Keratinocyte (primary cell): Measurements from ENCODE around the gene SETD1B. TPM values are rescaled to one million over a fixed set of nuclear protein-coding genes. Genes with fewer than 3 reads are reported as not detected.

ENCODE experiments used
- DNase-seq: peaks from one replicate; pipeline ENCODE4 v3.0.0-alpha.2; 2011; ENCODE audit warnings: low read depth, missing footprints, low spot score
- FAIRE-seq: peaks from 2 replicates; lab custom pipeline; 2011; peaks lifted over from hg19 to GRCh38; lab: Jason Lieb, UNC
- H2AFZ ChIP-seq: 2 replicates; pipeline ENCODE4 v1.6.0; 2012; ENCODE audit warnings: low read length, control low read depth, inconsistent platforms; ENCODE audit not compliant: control insufficient read depth
- H3K27ac ChIP-seq: 2 replicates; pipeline ENCODE4 v1.5.1; 2011; ENCODE audit warnings: low read length; ENCODE audit not compliant: control insufficient read depth, insufficient read depth
- H3K27me3 ChIP-seq: 3 replicates; pipeline ENCODE4 v1.6.0; 2011; ENCODE audit warnings: low read length; ENCODE audit not compliant: control insufficient read depth, insufficient read depth; ENCODE audit errors: extremely low read depth
- H3K36me3 ChIP-seq, 2 experiments: 2 replicates in 1 of 2; 3 replicates in 1 of 2; pipeline ENCODE4 v1.5.1; 2011; ENCODE audit warnings: low read length in 2 of 2, mild to moderate bottlenecking in 1 of 2; ENCODE audit not compliant: control insufficient read depth in 2 of 2, insufficient read depth in 2 of 2; ENCODE audit errors: extremely low read depth in 1 of 2
- H3K4me1 ChIP-seq: 3 replicates; pipeline ENCODE4 v1.5.1; 2011; ENCODE audit warnings: low read length; ENCODE audit not compliant: control insufficient read depth, insufficient read depth; ENCODE audit errors: extremely low read depth
- H3K4me2 ChIP-seq: 3 replicates; pipeline ENCODE4 v1.6.0; 2011; ENCODE audit warnings: low read depth, low read length; ENCODE audit not compliant: control insufficient read depth, insufficient read depth; ENCODE audit errors: extremely low read depth
- H3K4me3 ChIP-seq, 3 experiments: fragments of 200-600 bp in 1 of 3; sonication (generic) in 1 of 3; 2 replicates in 2 of 3; 3 replicates in 1 of 3; pipeline ENCODE4 v1.5.1; 2011 to 2016; ENCODE audit warnings: low read length in 3 of 3, mild to moderate bottlenecking in 3 of 3, control low read depth in 2 of 3, inconsistent platforms in 1 of 3, low read depth in 1 of 3, mixed read lengths in 1 of 3, mixed run types in 1 of 3, moderate library complexity in 1 of 3; ENCODE audit not compliant: control insufficient read depth in 2 of 3, insufficient read depth in 2 of 3; ENCODE audit errors: extremely low read depth in 1 of 3
- H3K79me2 ChIP-seq: 2 replicates; pipeline ENCODE4 v1.6.0; 2012; ENCODE audit warnings: low read length; ENCODE audit not compliant: control insufficient read depth, insufficient read depth
- H3K9ac ChIP-seq: 3 replicates; pipeline ENCODE4 v1.6.0; 2011; ENCODE audit warnings: low read length; ENCODE audit not compliant: control insufficient read depth, insufficient read depth; ENCODE audit errors: extremely low read depth
- H3K9me1 ChIP-seq: 3 replicates; pipeline ENCODE4 v1.6.0; 2011; ENCODE audit warnings: low read length; ENCODE audit not compliant: control insufficient read depth, insufficient read depth; ENCODE audit errors: extremely low read depth
- H3K9me3 ChIP-seq: 2 replicates; pipeline ENCODE4 v1.5.1; 2012; ENCODE audit warnings: low read depth, low read length; ENCODE audit not compliant: control insufficient read depth
- H4K20me1 ChIP-seq: 3 replicates; pipeline ENCODE4 v1.6.0; 2011; ENCODE audit warnings: low read length; ENCODE audit not compliant: control insufficient read depth, insufficient read depth; ENCODE audit errors: extremely low read depth
- CTCF ChIP-seq, 3 experiments: IDR thresholded peaks in 1 of 3; conservative IDR thresholded peaks in 1 of 3; optimal IDR thresholded peaks in 1 of 3; 2 replicates in 2 of 3; 3 replicates in 1 of 3; pipeline versions ENCODE3 to v1.5.1; 2011; ENCODE audit warnings: low read length in 3 of 3, mild to moderate bottlenecking in 3 of 3, moderate library complexity in 2 of 3, control low read depth in 1 of 3, inconsistent platforms in 1 of 3; ENCODE audit not compliant: insufficient read depth in 2 of 3; ENCODE audit errors: extremely low read depth in 1 of 3
- EZH2 ChIP-seq: IDR thresholded peaks from one replicate; pipeline ENCODE4 v1.6.1; 2012; ENCODE audit warnings: inconsistent platforms, mild to moderate bottlenecking, low read length, moderate library complexity
- dilution Hi-C: fragments of 300-500 bp; cut with MboI; formaldehyde crosslinking; loops from one replicate; pipeline ENCODE4 v1.7.0; 2020; ENCODE audit warnings: low sequenced_read_pairs; ENCODE audit not compliant: extremely low pct_ligation_motif_present
- polyA plus RNA-seq, 5 experiments: library from polyadenylated mRNA; depleted of rRNA in 3 of 5; stranded (reverse) in 3 of 5; stranded (forward) in 1 of 5; unstranded in 1 of 5; fragments of >200 nt; gene quantifications; 1 replicate in 1 of 5; 2 replicates in 3 of 5; 3 replicates in 1 of 5; pipeline versions ENCODE4 v1.2.1 to v1.2.3, GENCODE V29; 2011 to 2012; ENCODE audit warnings: missing spikeins in 2 of 5, low read depth in 1 of 5, low replicate concordance in 1 of 5

Gene SETD1B
- polyA plus RNA-seq, 1 donor (not counting 4 experiments of a cell fraction or from before 2014, with no cell fraction given), result 0.72 TPM

GRCh38 chr12:121781998-121782979 lies 21.5 kb upstream of the SETD1B start:
- Histone ChIP-seq H3K4me2 (peak overlapping the region; percentile 53), H3K27me3 (no peaks in the 10 kb centered on the region), H3K9me1 (peaks cover 2% of the 10 kb centered on the region), H3K9ac (peak overlapping the region; percentile 24), H3K4me1 (peaks cover 33% of the 10 kb centered on the region), H2AFZ (no peak overlapping the region), H3K27ac (peak overlapping the region; percentile 42), H4K20me1 (no peaks in the 10 kb centered on the region), H3K36me3 (peaks cover 0 to 6% of the 10 kb centered on the region in 2 experiments), H3K4me3 (no peak overlapping the region), H3K79me2 (no peaks in the 10 kb centered on the region), H3K9me3 (no peaks in the 10 kb centered on the region)
- dilution Hi-C loops, result no loop called here
- no peak for TF ChIP-seq EZH2
- TF ChIP-seq CTCF (optimal IDR thresholded peaks at IDR 0.05 in 1 of 3, IDR thresholded peaks at IDR 0.05 in 1 of 3, conservative IDR thresholded peaks at IDR 0.05 in 1 of 3; ENCODE audit: extremely low read depth in 1 of 3, insufficient read depth in 2 of 3, low read length in 3 of 3), result no peak
- DNase-seq (no peak), FAIRE-seq (peak; percentile 5)

GRCh38 chr12:121783766-121784165 lies 20.0 kb upstream of the SETD1B start:
- peak overlapping the region; percentile 47 for H3K27ac ChIP-seq

More at GRCh38 chr12:121783766-121784165, 20.0 kb upstream of the SETD1B start:
- no peak for TF ChIP-seq CTCF (optimal IDR thresholded peaks at IDR 0.05 in 1 of 3, IDR thresholded peaks at IDR 0.05 in 1 of 3, conservative IDR thresholded peaks at IDR 0.05 in 1 of 3; ENCODE audit: extremely low read depth in 1 of 3, insufficient read depth in 2 of 3, low read length in 3 of 3)
- TF ChIP-seq EZH2, result no peak
- Histone ChIP-seq H3K4me3 (no peak overlapping the region), H3K36me3 (peaks cover 0 to 5% of the 10 kb centered on the region in 2 experiments), H3K9me1 (peaks cover 3% of the 10 kb centered on the region), H4K20me1 (no peaks in the 10 kb centered on the region), H3K4me1 (peaks cover 33% of the 10 kb centered on the region), H3K27me3 (no peaks in the 10 kb centered on the region), H3K9ac (no peak overlapping the region), H2AFZ (no peak overlapping the region), H3K9me3 (no peaks in the 10 kb centered on the region), H3K79me2 (no peaks in the 10 kb centered on the region), H3K4me2 (peak overlapping the region; percentile 37)
- FAIRE-seq (no peak), DNase-seq (no peak)
- dilution Hi-C loops, result no loop called here
